A549 (cell line): ENCODE measurements around the gene KIF2A. TPM values are rescaled to one million over a fixed set of nuclear protein-coding genes. Genes with fewer than 3 reads are reported as not detected.

Experiments used
- ATAC-seq, 2 experiments: fragments of 200-7000 bp in 1 of 2; fragments of >200 bp in 1 of 2; cut with Nextera tagmentation in 1 of 2; cut with Tn5 transposase in 1 of 2; 3 replicates each; pipeline versions ENCODE4 v1.8.0 to v1.9.1; 2018 to 2020; ENCODE audit warnings: mild to moderate bottlenecking in 1 of 2, moderate library complexity in 1 of 2
- CTCF ChIA-PET: fragments of 300-600 bp; sonication (Branson Sonifier 250); formaldehyde crosslinking; extraction: SDS; loops from one replicate; lab custom pipeline; 2021; ENCODE audit warnings: antibody characterized with exemption, inconsistent platforms; lab: Yijun Ruan, JAX
- POLR2A ChIA-PET: fragments of 350-600 bp; formaldehyde crosslinking; extraction: SDS; loops from one replicate; lab custom pipeline; 2021; ENCODE audit warnings: antibody characterized with exemption, inconsistent platforms; lab: Yijun Ruan, JAX
- DNase-seq, 2 experiments: peaks; one replicate each; pipeline versions ENCODE4 v3.0.0 to v3.0.0-alpha.2; 2011 to 2016; ENCODE audit warnings: low read depth in 1 of 2, low spot score in 1 of 2
- FAIRE-seq: peaks from 2 replicates; lab custom pipeline; 2011; peaks lifted over from hg19 to GRCh38; lab: Jason Lieb, UNC
- H3K27ac ChIP-seq, 2 experiments: fragments of >200 bp; sonication (Bioruptor Twin); formaldehyde crosslinking; 3 replicates each; pipeline ENCODE4 v1.5.1; 2016 to 2017
- H3K4me1 ChIP-seq: fragments of >200 bp; sonication (Bioruptor Twin); formaldehyde crosslinking; 3 replicates; pipeline ENCODE4 v1.6.1; 2016
- H3K4me2 ChIP-seq: fragments of >200 bp; sonication (Bioruptor Twin); formaldehyde crosslinking; 3 replicates; pipeline ENCODE4 v1.6.1; 2016
- H3K4me3 ChIP-seq: fragments of >200 bp; sonication (Bioruptor Twin); formaldehyde crosslinking; 3 replicates; pipeline ENCODE4 v1.5.1; 2016
- H3K9me3 ChIP-seq: fragments of >200 bp; sonication (Bioruptor Twin); formaldehyde crosslinking; 3 replicates; pipeline ENCODE4 v1.6.1; 2016
- BHLHE40 ChIP-seq: IDR thresholded peaks from 2 replicates; pipeline ENCODE4 v1.6.1; 2012; ENCODE audit warnings: low read depth, low read length, inconsistent platforms
- E2F6 ChIP-seq: IDR thresholded peaks from 2 replicates; pipeline ENCODE4 v1.6.1; 2012; ENCODE audit warnings: low read depth, borderline replicate concordance
- ESRRA ChIP-seq: fragments of 150-350 bp; IDR thresholded peaks from 2 replicates; pipeline ENCODE4 v1.6.1; 2014; ENCODE audit warnings: mild to moderate bottlenecking, low read length, borderline replicate concordance
- HMGXB4 ChIP-seq: fragments of 250-450 bp; sonication (Bioruptor Pico); IDR thresholded peaks from 2 replicates; pipeline ENCODE4 v1.5.0; 2021; ENCODE audit warnings: mild to moderate bottlenecking, moderate library complexity, borderline replicate concordance
- HOXB13 ChIP-seq: fragments of 250-450 bp; sonication (Bioruptor Pico); IDR thresholded peaks from 2 replicates; pipeline ENCODE4 v1.5.0; 2020; ENCODE audit warnings: low read depth, mild to moderate bottlenecking, moderate library complexity
- KDM1A ChIP-seq: fragments of 200-600 bp; sonication (generic); IDR thresholded peaks from 2 replicates; pipeline ENCODE4 v1.6.1; 2016; ENCODE audit warnings: low read depth, mild to moderate bottlenecking
- MAX ChIP-seq: IDR thresholded peaks from 2 replicates; pipeline ENCODE4 v1.6.1; 2012
- MYC ChIP-seq: IDR thresholded peaks from 2 replicates; pipeline ENCODE4 v1.6.1; 2012; ENCODE audit warnings: mild to moderate bottlenecking, inconsistent platforms, low read length, improper control_type of control experiment, borderline replicate concordance
- NPAS2 ChIP-seq: fragments of 250-450 bp; sonication (Bioruptor Pico); IDR thresholded peaks from 2 replicates; pipeline ENCODE4 v1.8.0; 2022; ENCODE audit warnings: mild to moderate bottlenecking, moderate library complexity, borderline replicate concordance
- NR3C1 ChIP-seq: fragments of >200 bp; sonication (Bioruptor Twin); formaldehyde crosslinking; IDR thresholded peaks from 3 replicates; pipeline ENCODE4 v1.6.1; 2017
- POLR2A ChIP-seq: IDR thresholded peaks from 2 replicates; pipeline ENCODE4 v1.6.1; 2012; ENCODE audit warnings: mild to moderate bottlenecking, low read length
- RAD21 ChIP-seq, 2 experiments: fragments of >200 bp in 1 of 2; sonication (Bioruptor Twin) in 1 of 2; formaldehyde crosslinking in 1 of 2; IDR thresholded peaks in 1 of 2; conservative IDR thresholded peaks in 1 of 2; 2 replicates in 1 of 2; 3 replicates in 1 of 2; pipeline ENCODE4 v1.6.1; 2012 to 2018; ENCODE audit warnings: inconsistent platforms in 1 of 2
- RARB ChIP-seq: fragments of 250-450 bp; sonication (Bioruptor Pico); IDR thresholded peaks from 2 replicates; pipeline ENCODE4 v1.8.0; 2021; ENCODE audit warnings: mild to moderate bottlenecking, moderate library complexity
- REST ChIP-seq: fragments of 200-600 bp; sonication (generic); IDR thresholded peaks from 2 replicates; pipeline ENCODE4 v1.6.1; 2016; ENCODE audit warnings: antibody characterized with exemption, mild to moderate bottlenecking, moderate library complexity
- RFX5 ChIP-seq: fragments of 450-650 bp; IDR thresholded peaks from 2 replicates; pipeline ENCODE4 v1.7.1; 2014; ENCODE audit warnings: antibody characterized with exemption, mild to moderate bottlenecking, moderate library complexity
- RNF2 ChIP-seq: fragments of 200-600 bp; sonication (generic); IDR thresholded peaks from 2 replicates; pipeline ENCODE4 v1.6.1; 2016; ENCODE audit warnings: low read depth, mild to moderate bottlenecking, antibody characterized with exemption, moderate library complexity, borderline replicate concordance
- SMC3 ChIP-seq: fragments of >200 bp; sonication (Bioruptor Twin); formaldehyde crosslinking; IDR thresholded peaks from 3 replicates; pipeline ENCODE4 v1.6.1; 2018; ENCODE audit warnings: inconsistent platforms
- WGBS: methylation state at CpG from one replicate; pipeline ENCODE4 v1.1.6; 2017; ENCODE audit errors: missing lambda C conversion rate; 5-methylcytosine and 5-hydroxymethylcytosine counted together
- polyA plus RNA-seq, 4 experiments: library from polyadenylated mRNA; depleted of rRNA in 3 of 4; stranded (reverse); fragments of >200 nt; fragmentation: RNase III in 1 of 4; extraction: RNeasy Plus Mini Kit Qiagen cat#74134 plus additional on column Dnase treatment in 1 of 4; gene quantifications; 2 replicates in 3 of 4; 3 replicates in 1 of 4; pipeline ENCODE4 v1.2.3, GENCODE V29; 2011 to 2017

Gene KIF2A
- polyA plus RNA-seq, 2 of the 4 experiments (the other 2 are of a cell fraction): 44.5 to 68.9 TPM

DNA sequence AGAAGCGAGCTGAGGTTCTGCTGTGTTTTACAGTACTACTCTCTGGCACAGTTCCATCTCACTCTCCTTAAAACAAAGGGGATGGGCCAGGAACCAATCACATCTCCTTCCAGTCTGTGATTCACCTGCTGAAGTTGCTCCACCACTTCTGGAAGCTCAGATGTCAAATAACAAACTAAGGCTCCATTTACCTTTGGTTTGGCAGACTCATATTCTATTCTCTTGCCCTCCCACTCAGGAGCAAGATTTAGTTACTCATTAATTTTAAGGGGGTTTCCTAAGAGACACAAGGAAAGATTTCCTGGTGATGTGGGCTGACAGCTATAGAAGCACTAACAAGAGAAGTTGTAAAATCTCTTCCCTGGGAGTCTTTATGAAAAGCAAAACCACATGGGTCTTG lies 37.8 kb upstream of the KIF2A start:
- WGBS: 38% methylated on average over 1 of the region's 1 CpG
- peak in 1 of 2 experiments; percentile 63; a peak in 4 of 6 replicates for ATAC-seq
- Histone ChIP-seq H3K27ac (no peak overlapping the region), H3K4me3 (no peak overlapping the region), H3K9me3 (no peaks in the 10 kb centered on the region), H3K4me2 (peak overlapping the region; percentile 45), H3K4me1 (peaks cover 14% of the 10 kb centered on the region)
- ChIA-PET CTCF (interaction anchor here (0.9 to 1.1 kb wide), 2 partner anchors 10 to 167 kb away, joined by 3 read pairs; no protein-coding TSS in a partner anchor), POLR2A (interaction anchor here (0.8 to 1.1 kb wide), 2 partner anchors 11 to 37 kb away, joined by 3 read pairs; partner anchors contain the start of gene KIF2A)
- DNase-seq: peak; percentile 14 to 48
- FAIRE-seq: no peak
- no peak for TF ChIP-seq BHLHE40
- TF ChIP-seq POLR2A: no peak
- no peak for TF ChIP-seq RNF2
- TF ChIP-seq RAD21 (conservative IDR thresholded peaks at IDR 0.05 in 1 of 2, IDR thresholded peaks at IDR 0.05 in 1 of 2): no peak
- TF ChIP-seq E2F6: no peak
- no peak for TF ChIP-seq REST
- TF ChIP-seq RARB (CRISPR knock-in tag): no peak
- no peak for TF ChIP-seq SMC3
- TF ChIP-seq NPAS2 (CRISPR knock-in tag): no peak
- TF ChIP-seq KDM1A: no peak
- no peak for TF ChIP-seq MYC
- TF ChIP-seq NR3C1: no peak
- TF ChIP-seq MAX: no peak
- TF ChIP-seq HMGXB4 (CRISPR knock-in tag): no peak
- TF ChIP-seq HOXB13 (CRISPR knock-in tag): no peak
- no peak for TF ChIP-seq RFX5

DNA sequence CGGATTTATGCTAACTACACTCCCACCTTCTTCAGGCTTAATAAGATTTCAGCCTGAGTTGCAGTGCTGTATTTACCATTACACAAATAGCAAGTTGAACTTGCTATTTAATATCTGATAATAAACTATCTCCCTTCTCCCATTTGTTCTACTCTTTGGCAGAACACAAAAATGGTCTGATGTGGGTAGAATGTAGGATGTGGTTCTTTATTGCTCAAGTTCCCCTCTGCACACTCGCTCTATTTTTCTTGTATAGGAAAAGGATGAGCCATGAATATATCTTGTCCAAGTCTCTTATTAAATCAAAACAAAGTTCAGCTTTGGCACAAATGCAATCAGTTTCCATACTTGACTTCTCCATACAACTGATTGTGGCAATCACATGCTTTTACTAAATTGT lies 37.2 kb upstream of the KIF2A start:
- ATAC-seq: no peak
- 64% methylated on average over 2 of the region's 2 CpGs for WGBS
- no peak for FAIRE-seq
- Histone ChIP-seq H3K9me3 (no peaks in the 10 kb centered on the region), H3K27ac (no peak overlapping the region)
- DNase-seq: no peak
- POLR2A ChIA-PET: interaction anchor here (0.8 to 1.1 kb wide), 2 partner anchors 11 to 37 kb away, joined by 3 read pairs; partner anchors contain the start of gene KIF2A
- TF ChIP-seq ESRRA: no peak
- TF ChIP-seq, all 56 proteins: peak for 0
- CTCF ChIA-PET: interaction anchor here (1.1 kb wide), 1 partner anchor 11 kb away, joined by 3 read pairs; no protein-coding TSS in a partner anchor
- Histone ChIP-seq H3K4me2 (peak overlapping the region; percentile 45; the same call in 1 of the 3 replicates), H3K4me1 (peaks cover 14% of the 10 kb centered on the region), H3K4me3 (no peak overlapping the region)
